K562 (cell line): ENCODE measurements around the gene IRF2BP2.

ENCODE experiments used
- HSF4 ChIP-seq: fragments of 250-450 bp; sonication (Bioruptor Pico); IDR thresholded peaks from 2 replicates; pipeline ENCODE4 v2.1.2; 2022; ENCODE audit warnings: mild to moderate bottlenecking, moderate library complexity, borderline replicate concordance
- NFYB ChIP-seq: IDR thresholded peaks from 2 replicates; pipeline ENCODE4 v1.6.1; 2011; ENCODE audit warnings: mild to moderate bottlenecking, moderate library complexity; ENCODE audit not compliant: insufficient read length; ENCODE audit errors: extremely low read depth
- POLR3A ChIP-seq: IDR thresholded peaks from 2 replicates; pipeline ENCODE4 v1.6.1; 2011; ENCODE audit warnings: borderline replicate concordance, mild to moderate bottlenecking, moderate library complexity; ENCODE audit not compliant: insufficient read length, insufficient read depth; ENCODE audit errors: extremely low read depth
- SMAD1 ChIP-seq: fragments of 150-350 bp; IDR thresholded peaks from 2 replicates; pipeline ENCODE4 v1.6.1; 2014; ENCODE audit warnings: low read length, low read depth; ENCODE audit not compliant: partially characterized antibody

GRCh38 chr1:234561319-234561718 is 48.7 kb downstream of the IRF2BP2 start:
- TF ChIP-seq NFYB (no peak), POLR3A (no peak), SMAD1 (no peak), HSF4 (CRISPR knock-in tag) (no peak)
